HG03432 (cell line): ENCODE measurements around the gene MAP3K20.

Source experiments
- ATAC-seq: cut with Tn5 transposase; IDR thresholded peaks from one replicate; pipeline ENCODE4 v1.9.1; 2021; ENCODE audit warnings: mild to moderate bottlenecking, moderate library complexity; ENCODE audit not compliant: unreplicated experiment

MAP3K20 gene

GRCh38 chr2:173050684-173051083, 25.0 kb upstream of the MAP3K20 start:
- ATAC-seq, result no peak

GRCh38 chr2:173051463-173052215, 24.0 kb upstream of the MAP3K20 start:
- no peak for ATAC-seq

GRCh38 chr2:173053043-173053699, 22.5 kb upstream of the MAP3K20 start:
- no peak for ATAC-seq

GRCh38 chr2:173054466-173054865, 21.2 kb upstream of the MAP3K20 start:
- no peak for ATAC-seq

GRCh38 chr2:173056705-173057364, 18.8 kb upstream of the MAP3K20 start:
- ATAC-seq, result no peak

GRCh38 chr2:173058097-173058496, 17.5 kb upstream of the MAP3K20 start:
- no peak for ATAC-seq

GRCh38 chr2:173058673-173059072, 17.0 kb upstream of the MAP3K20 start:
- ATAC-seq, result no peak

- no peak for ATAC-seq
These were observed 16.4 kb upstream of the MAP3K20 start for GRCh38 chr2:173059292-173059691.

GRCh38 chr2:173059971-173060461, 15.6 kb upstream of the MAP3K20 start:
- no peak for ATAC-seq

GRCh38 chr2:173062801-173063200, 12.8 kb upstream of the MAP3K20 start:
- no peak for ATAC-seq

- no peak for ATAC-seq
These were observed 11.4 kb upstream of the MAP3K20 start for GRCh38 chr2:173064151-173064805.

- ATAC-seq, result no peak
These were observed 8.6 kb upstream of the MAP3K20 start for GRCh38 chr2:173066887-173067676.

GRCh38 chr2:173075056-173075780, 428 bp upstream of the MAP3K20 start:
- no peak for ATAC-seq

GRCh38 chr2:173076581-173077345, 1.1 kb downstream of the MAP3K20 start:
- peak; percentile 31 for ATAC-seq

GRCh38 chr2:173077506-173078177, 2.0 kb downstream of the MAP3K20 start:
- ATAC-seq, result no peak

GRCh38 chr2:173079141-173079540, 3.5 kb downstream of the MAP3K20 start:
- no peak for ATAC-seq

GRCh38 chr2:173079973-173080860, 4.6 kb downstream of the MAP3K20 start:
- no peak for ATAC-seq
